HG03460 (cell line): ENCODE data around the gene ADNP.

Experiments
- ATAC-seq: cut with Tn5 transposase; IDR thresholded peaks from one replicate; pipeline ENCODE4 v1.9.1; 2021; ENCODE audit not compliant: unreplicated experiment

The ADNP gene

GRCh38 chr20:50874111-50874757 is 57.0 kb downstream of the ADNP start:
- no peak for ATAC-seq

DNA sequence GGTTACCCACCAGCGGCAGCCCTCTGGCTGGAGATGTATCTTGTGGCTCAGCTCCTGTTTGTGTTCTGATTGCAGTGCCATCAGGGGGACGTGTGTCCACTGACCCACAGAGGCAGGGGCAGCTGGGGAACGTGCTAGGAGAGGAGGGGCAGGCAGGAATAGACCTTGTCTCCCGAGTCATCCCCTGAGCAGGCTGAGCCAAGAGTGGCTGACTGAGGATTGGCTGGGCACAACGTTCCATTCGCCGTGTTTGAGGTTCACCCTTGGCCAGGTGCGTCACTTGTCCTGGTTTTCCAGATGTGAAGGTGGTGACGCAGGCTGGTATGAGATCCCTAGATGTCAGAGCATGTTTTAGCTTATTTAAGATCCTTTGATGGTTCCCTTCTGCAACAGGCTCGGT is 57.7 kb downstream of the ADNP start:
- no peak for ATAC-seq

- no peak for ATAC-seq
These were observed 58.4 kb downstream of the ADNP start for GRCh38 chr20:50872560-50873425.

DNA sequence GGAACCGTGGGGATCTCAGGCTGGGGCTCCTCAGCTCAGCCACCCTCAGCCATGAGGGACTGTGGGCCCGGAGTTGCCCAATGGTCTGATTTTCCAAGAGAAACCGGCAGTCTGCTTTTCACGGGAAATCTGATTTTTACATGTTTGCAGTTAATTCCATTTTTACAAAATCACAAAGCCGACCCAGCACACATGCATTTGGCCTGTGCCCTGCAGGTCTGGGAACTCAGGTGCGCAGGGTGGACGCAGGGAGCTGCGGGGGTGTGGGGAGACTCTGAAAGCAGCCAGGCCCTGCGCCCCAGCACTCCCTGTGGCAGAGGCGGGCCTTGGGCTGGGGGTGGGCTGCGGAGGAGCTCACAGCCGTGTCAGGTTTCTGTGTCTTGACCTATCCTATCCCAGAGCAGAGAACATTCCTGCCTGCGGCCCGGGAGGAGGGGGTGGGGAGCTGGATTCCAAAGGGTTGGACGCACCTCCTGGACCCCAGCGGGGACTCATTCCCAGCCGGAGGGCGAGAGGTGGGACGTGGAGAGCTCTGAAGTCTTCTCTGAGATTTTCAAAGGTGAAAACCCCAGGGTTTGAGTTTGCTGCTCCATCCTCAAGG is 60.6 kb downstream of the ADNP start:
- no peak for ATAC-seq

- no peak for ATAC-seq
These were observed 62.4 kb downstream of the ADNP start for GRCh38 chr20:50868509-50869495.

DNA sequence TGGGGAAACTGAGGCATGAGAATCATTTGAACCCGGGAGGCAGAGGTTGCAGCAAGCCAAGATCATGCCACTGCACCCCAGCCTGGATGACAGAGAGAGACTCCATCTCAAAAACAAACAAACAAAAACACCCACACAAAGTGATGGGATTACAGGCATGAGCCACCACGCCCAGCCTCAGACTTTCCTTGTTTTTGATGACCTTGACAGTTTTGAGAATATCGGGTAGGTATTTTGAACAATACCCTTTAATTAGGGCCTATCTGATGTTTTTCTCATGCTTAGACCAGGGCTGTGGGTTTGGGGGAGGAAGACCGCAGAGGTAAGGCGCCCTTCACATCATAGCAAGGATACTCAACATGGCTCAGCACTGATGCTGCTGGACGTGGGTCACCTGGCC is 63.4 kb downstream of the ADNP start:
- ATAC-seq = no peak

DNA sequence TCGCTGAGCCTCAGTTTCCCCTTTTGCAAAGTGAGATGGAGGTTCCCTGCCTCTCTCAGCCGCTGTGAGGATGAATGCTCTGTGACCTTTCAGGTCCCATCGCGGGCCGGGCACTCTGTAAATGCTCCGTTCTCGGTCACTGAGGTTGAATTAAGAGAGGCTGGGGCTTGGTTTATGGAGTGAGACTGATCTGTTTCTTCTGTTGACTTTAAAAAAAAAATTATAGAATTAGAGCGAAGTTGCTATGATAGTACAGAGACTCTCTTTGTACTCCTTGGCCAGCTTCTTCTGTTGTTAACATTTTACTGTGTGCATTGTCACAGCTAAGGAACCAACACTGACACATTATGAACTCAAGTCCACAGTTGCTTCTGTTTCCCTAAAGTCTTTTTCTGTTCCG is 64.4 kb downstream of the ADNP start:
- no peak for ATAC-seq

GRCh38 chr20:50866036-50866685 is 65.1 kb downstream of the ADNP start:
- ATAC-seq = no peak

GRCh38 chr20:50865591-50865990 is 65.6 kb downstream of the ADNP start:
- ATAC-seq = no peak

GRCh38 chr20:50865114-50865513 is 66.1 kb downstream of the ADNP start:
- ATAC-seq = no peak

DNA sequence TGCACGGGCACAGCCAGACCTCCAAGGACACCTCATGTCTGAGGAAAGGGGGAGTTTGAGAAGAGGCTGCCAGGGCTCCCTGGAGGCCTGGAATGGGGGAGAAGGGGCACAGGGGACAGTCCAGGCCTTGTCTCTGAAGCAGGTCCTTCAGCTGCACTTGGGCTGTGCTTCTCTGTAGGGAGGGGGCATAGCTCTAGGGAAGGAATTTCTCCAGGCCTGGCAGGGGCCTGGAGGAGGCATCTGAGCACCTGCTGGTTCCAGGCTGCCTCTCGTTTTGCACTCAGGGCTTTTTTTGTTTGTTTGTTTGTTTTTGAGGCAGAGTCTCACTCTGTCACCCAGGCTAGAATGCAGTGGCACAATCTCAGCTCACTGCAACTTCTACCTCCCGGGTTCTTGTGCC is 68.7 kb downstream of the ADNP start:
- no peak for ATAC-seq

DNA sequence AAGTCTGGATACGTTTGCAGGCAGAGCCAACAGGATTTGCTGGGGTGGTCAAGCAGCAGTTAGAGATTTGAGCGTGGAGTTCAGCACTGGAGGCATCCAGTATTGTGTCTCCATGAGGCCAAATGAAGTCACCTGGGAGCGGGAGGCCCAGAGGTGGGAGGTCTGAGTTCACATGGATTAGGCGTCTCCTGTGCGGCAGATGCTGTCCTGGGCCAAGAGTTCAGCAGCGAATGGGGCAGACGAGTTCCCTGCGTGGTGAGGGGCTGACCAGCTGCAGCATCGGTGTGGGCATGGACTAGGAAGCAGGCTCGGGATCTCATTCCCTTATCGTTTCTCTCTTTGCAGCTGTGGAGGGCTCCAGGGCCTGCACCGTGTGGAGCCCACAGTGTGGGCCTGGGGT is 70.2 kb downstream of the ADNP start:
- no peak for ATAC-seq

DNA sequence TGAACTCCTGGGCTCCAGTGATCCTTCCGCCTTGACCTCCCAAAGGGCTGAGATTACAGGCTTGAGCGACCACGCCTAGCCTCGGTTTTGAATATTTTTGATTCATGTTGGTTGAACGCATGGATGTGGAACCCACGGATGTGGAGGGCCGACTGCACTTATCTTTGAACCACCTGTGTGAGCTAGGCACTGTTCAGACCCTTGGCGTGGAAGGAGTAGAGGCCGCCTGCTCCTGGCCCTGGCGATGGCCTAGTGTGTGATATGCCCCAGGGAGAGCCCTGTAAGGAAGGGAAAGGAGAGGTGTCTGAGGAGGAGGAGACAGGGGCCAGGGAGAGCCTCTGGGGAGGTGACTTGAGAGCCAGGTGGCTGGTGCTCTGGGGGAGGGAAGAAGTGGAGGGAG is 72.1 kb downstream of the ADNP start:
- no peak for ATAC-seq

DNA sequence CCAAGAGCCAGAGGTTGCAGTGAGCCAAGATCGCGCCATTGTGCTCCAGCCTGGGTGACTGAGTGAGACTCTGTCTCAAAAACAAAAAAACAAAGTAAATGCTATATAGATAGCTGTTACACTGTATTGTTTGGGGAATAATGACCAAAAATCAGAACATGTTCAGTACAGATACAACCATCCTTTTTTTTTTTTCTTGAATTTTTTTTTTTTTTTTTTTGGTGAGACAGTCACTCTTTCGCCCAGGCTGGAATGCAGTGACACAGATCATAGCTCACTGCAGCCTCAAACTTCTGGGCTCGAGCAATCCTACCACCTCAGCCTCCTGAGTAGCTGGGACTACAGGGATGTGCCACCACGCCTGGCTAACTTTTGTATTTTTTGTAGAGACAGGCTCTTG is 72.7 kb downstream of the ADNP start:
- no peak for ATAC-seq

DNA sequence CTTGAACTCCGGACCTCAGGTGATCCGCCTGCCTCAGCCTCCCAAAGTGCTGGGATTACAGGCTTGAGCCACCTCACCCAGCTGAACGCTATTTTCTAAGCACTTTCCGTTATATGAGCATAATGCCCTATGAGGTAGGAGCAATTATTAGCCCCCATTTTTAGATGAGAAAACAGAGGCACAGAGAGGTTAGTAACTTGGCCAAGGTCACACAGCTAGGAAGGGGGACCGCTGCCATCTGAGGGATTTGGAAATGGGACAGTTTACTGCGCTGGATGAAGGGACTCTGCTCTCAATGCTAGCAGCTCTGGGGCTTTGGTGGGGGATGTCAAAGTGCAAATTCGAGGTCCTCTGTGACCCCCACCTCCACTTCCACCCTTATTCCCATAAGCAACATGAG is 73.9 kb downstream of the ADNP start:
- no peak for ATAC-seq

DNA sequence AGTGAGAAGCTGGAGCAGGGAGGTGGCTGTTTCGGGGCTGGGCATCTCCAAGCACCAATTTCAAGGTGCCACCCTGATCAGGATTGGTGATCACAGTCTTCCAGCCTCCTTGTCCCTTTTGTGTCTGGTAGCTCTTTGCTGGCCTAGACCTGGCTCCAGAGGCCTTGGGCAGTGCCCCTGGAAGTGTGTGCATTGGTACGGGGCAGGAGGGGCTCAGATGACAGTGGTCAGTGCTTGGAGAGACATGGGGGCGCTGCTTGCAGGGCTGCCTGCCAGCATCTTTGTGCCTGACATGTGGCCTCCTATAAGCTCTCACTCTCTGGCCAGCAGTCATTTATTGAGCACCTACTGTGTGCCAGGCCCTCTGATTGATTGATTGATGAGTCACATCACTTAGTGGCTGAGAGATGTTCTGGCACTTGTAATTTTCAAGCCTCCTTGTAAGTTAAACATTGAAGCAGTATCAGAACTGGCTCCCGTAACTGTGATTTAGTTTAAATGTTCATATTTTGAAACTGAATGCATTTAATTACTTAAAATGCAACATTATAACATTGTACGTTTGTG is 74.7 kb downstream of the ADNP start:
- ATAC-seq = no peak

GRCh38 chr20:50855498-50856474 is 75.5 kb downstream of the ADNP start:
- no peak for ATAC-seq

DNA sequence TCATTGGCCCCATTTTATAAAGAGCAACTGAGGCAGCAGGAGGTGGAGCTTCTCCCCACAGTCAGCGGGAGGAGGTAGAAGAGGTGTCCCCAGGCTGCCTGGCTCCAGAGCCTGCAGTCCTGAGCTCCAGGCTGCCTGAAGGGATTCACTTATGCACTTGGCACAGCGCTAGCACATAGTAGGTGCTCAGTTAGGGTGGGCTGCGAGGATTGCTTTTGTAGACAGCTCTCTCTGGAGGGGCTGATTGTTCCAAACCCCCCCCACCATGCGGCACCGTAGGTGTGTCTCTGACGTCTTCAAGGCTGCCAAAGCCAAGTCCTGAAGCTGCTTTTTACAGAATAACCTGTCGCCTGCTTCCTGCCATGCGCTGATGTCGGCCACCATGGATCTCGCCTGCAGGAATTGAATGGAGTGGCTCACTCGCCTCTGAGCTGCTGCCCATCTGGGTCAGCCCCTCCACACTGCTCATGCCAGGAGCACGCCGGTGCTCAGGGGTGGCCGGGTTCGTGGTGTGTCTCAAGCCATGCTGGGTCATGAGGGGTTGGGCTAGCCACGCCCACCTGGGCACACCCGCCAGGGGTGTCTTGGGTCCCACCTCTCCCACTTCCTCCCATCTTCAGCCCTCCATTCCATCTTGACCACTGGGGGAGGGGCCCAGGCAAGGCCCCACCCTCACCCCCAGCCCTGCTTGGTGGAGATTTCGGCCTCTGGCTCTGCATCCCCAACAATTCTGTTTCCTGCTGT is 76.6 kb downstream of the ADNP start:
- no peak for ATAC-seq
